ENCODE results near the gene FNDC3B.

The FNDC3B gene

GRCh38 chr3:172096881-172097420 is 57.6 kb downstream of the FNDC3B start (continued):
- TF ChIP-seq ZNF112 (tag by site-specific recombination; IDR thresholded peaks at IDR 0.05) (no peak), ZNF513 (tag by site-specific recombination; IDR thresholded peaks at IDR 0.05) (no peak), ZNF184 (tag by site-specific recombination; IDR thresholded peaks at IDR 0.05) (0 out of 2 replicates have a peak, but pooled peaks have one; percentile 12), ZNF514 (tag by site-specific recombination; IDR thresholded peaks at IDR 0.05) (no peak), SP7 (tag by site-specific recombination; IDR thresholded peaks at IDR 0.05) (peak; percentile 31; the same call in 1 of the 2 replicates), ZBTB1 (tag by site-specific recombination; IDR thresholded peaks at IDR 0.05) (no peak), ZBTB11 (tag by site-specific recombination; conservative IDR thresholded peaks at IDR 0.05; ENCODE audit: low read depth) (no peak), ZNF488 (tag by site-specific recombination; IDR thresholded peaks at IDR 0.05) (no peak), SCRT2 (tag by site-specific recombination; IDR thresholded peaks at IDR 0.05) (no peak), ZNF157 (tag by site-specific recombination; IDR thresholded peaks at IDR 0.05) (no peak), ZNF843 (tag by site-specific recombination; IDR thresholded peaks at IDR 0.05) (0 out of 2 replicates have a peak, but pooled peaks have one; percentile 39), KLF16 (tag by site-specific recombination; IDR thresholded peaks at IDR 0.05) (no peak), ZNF76 (tag by site-specific recombination; IDR thresholded peaks at IDR 0.05; ENCODE audit: borderline replicate concordance, low read depth) (no peak), KLF1 (tag by site-specific recombination; IDR thresholded peaks at IDR 0.05) (peak; percentile 30; the same call in 1 of the 2 replicates), ZNF23 (tag by site-specific recombination; IDR thresholded peaks at IDR 0.05; ENCODE audit: borderline replicate concordance) (no peak), ZNF645 (tag by site-specific recombination; IDR thresholded peaks at IDR 0.05) (no peak), ZBTB7A (tag by site-specific recombination; IDR thresholded peaks at IDR 0.05; ENCODE audit: low read depth) (no peak), ZNF24 (tag by site-specific recombination; IDR thresholded peaks at IDR 0.05) (no peak), GFI1B (tag by site-specific recombination; IDR thresholded peaks at IDR 0.05) (no peak), PBX3 (CRISPR knock-in tag; IDR thresholded peaks at IDR 0.05) (no peak)
